ENCODE results near the gene DHRS12.

Gene DHRS12

GRCh38 chr13:51782026-51782710 is 21.8 kb downstream of the DHRS12 start:
- DNase-seq (ENCODE audit: low read depth in 2 of 2): no peak

- DNase-seq (ENCODE audit: low read depth in 2 of 2): no peak
Observed at GRCh38 chr13:51781246-51782022, 22.5 kb downstream of the DHRS12 start.

- no peak for DNase-seq (ENCODE audit: low read depth in 2 of 2)
Observed at GRCh38 chr13:51780099-51780498, 23.9 kb downstream of the DHRS12 start.

- DNase-seq (ENCODE audit: low read depth in 2 of 2): no peak
Observed at GRCh38 chr13:51778392-51778791, 25.6 kb downstream of the DHRS12 start.

- no peak for DNase-seq (ENCODE audit: low read depth in 2 of 2)
Observed at GRCh38 chr13:51777921-51778320, 26.0 kb downstream of the DHRS12 start.

- no peak for DNase-seq (ENCODE audit: low read depth in 2 of 2)
Observed at GRCh38 chr13:51776179-51776578, 27.8 kb downstream of the DHRS12 start.

GRCh38 chr13:51773515-51773914 is 30.4 kb downstream of the DHRS12 start:
- no peak for DNase-seq (ENCODE audit: low read depth in 2 of 2)

- DNase-seq (ENCODE audit: low read depth in 2 of 2): no peak
Observed at GRCh38 chr13:51772781-51773180, 31.2 kb downstream of the DHRS12 start.

GRCh38 chr13:51772105-51772455 is 31.9 kb downstream of the DHRS12 start:
- no peak for DNase-seq (ENCODE audit: low read depth in 2 of 2)

- no peak for DNase-seq (ENCODE audit: low read depth in 2 of 2)
Observed at GRCh38 chr13:51771418-51772104, 32.4 kb downstream of the DHRS12 start.

GRCh38 chr13:51770681-51771417 is 33.1 kb downstream of the DHRS12 start:
- no peak for DNase-seq (ENCODE audit: low read depth in 2 of 2)

GRCh38 chr13:51770160-51770559 is 33.8 kb downstream of the DHRS12 start:
- no peak for DNase-seq (ENCODE audit: low read depth in 2 of 2)

GRCh38 chr13:51769455-51770127 is 34.4 kb downstream of the DHRS12 start:
- DNase-seq (ENCODE audit: low read depth in 2 of 2): no peak

GRCh38 chr13:51768976-51769375 is 35.0 kb downstream of the DHRS12 start:
- no peak for DNase-seq (ENCODE audit: low read depth in 2 of 2)

- DNase-seq (ENCODE audit: low read depth in 2 of 2): no peak
Observed at GRCh38 chr13:51768378-51768921, 35.5 kb downstream of the DHRS12 start.

- no peak for DNase-seq (ENCODE audit: low read depth in 2 of 2)
Observed at GRCh38 chr13:51767100-51767499, 36.9 kb downstream of the DHRS12 start.

- DNase-seq (ENCODE audit: low read depth in 2 of 2): no peak
Observed at GRCh38 chr13:51765142-51765515, 38.8 kb downstream of the DHRS12 start.

- DNase-seq (ENCODE audit: low read depth in 2 of 2): peak in 1 of 2 donors; percentile 57
Observed at GRCh38 chr13:51764184-51765141, 39.5 kb downstream of the DHRS12 start.

GRCh38 chr13:51763486-51763885 is 40.5 kb downstream of the DHRS12 start:
- DNase-seq (ENCODE audit: low read depth in 2 of 2): no peak

Measured in activated CD8-positive, alpha-beta memory T cell treated with anti-CD3 and anti-CD28 coated beads for 4 hours (primary cell).